ENCODE data around the gene SSBP2. TPM values are rescaled to one million over a fixed set of nuclear protein-coding genes. Genes with fewer than 3 reads are reported as not detected.

The SSBP2 gene
- total RNA-seq, 1 experiment from 2014 or later, result 5.2 TPM

DNA sequence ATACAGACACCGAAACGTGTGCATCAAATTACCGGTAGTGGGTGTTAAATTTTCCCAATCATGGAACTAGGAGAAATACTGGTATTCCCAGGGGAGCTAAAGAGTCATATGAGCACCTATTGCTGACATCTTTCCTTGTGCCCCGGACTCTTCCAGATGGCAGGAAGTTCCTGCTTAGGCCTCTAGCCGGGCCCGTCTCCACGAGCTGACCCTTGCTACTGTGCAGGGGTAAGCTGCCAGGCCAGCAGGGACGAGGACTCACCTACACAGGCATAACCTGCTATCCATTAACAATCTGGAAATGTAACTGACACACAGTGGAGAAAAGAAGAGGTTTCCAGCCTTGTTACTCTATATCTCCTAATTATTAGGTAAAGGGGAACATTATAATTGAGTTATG lies 16.2 kb upstream of the SSBP2 start:
- TF ChIP-seq, protein P1, sequence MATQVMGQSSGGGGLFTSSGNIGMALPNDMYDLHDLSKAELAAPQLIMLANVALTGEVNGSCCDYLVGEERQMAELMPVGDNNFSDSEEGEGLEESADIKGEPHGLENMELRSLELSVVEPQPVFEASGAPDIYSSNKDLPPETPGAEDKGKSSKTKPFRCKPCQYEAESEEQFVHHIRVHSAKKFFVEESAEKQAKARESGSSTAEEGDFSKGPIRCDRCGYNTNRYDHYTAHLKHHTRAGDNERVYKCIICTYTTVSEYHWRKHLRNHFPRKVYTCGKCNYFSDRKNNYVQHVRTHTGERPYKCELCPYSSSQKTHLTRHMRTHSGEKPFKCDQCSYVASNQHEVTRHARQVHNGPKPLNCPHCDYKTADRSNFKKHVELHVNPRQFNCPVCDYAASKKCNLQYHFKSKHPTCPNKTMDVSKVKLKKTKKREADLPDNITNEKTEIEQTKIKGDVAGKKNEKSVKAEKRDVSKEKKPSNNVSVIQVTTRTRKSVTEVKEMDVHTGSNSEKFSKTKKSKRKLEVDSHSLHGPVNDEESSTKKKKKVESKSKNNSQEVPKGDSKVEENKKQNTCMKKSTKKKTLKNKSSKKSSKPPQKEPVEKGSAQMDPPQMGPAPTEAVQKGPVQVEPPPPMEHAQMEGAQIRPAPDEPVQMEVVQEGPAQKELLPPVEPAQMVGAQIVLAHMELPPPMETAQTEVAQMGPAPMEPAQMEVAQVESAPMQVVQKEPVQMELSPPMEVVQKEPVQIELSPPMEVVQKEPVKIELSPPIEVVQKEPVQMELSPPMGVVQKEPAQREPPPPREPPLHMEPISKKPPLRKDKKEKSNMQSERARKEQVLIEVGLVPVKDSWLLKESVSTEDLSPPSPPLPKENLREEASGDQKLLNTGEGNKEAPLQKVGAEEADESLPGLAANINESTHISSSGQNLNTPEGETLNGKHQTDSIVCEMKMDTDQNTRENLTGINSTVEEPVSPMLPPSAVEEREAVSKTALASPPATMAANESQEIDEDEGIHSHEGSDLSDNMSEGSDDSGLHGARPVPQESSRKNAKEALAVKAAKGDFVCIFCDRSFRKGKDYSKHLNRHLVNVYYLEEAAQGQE (IDR thresholded peaks at IDR 0.05; ENCODE audit: low read depth), result no peak
- no peak for TF ChIP-seq EZH2phosphoT487 (IDR thresholded peaks at IDR 0.05; ENCODE audit: borderline replicate concordance)
- no peak for TF ChIP-seq FOSL1 (IDR thresholded peaks at IDR 0.05; ENCODE audit: low read depth)
- TF ChIP-seq ATF3 (IDR thresholded peaks at IDR 0.05), result no peak
- TF ChIP-seq RAD21 (IDR thresholded peaks at IDR 0.05; ENCODE audit: low read depth), result no peak
- no peak for TF ChIP-seq SP1 (IDR thresholded peaks at IDR 0.05; ENCODE audit: low read depth)
- no peak for TF ChIP-seq ZFX (IDR thresholded peaks at IDR 0.05)
- no peak for TF ChIP-seq JUND (IDR thresholded peaks at IDR 0.05)
- no peak for TF ChIP-seq ZNF274 (IDR thresholded peaks at IDR 0.05; ENCODE audit: low read depth, low read length)
- H3K36me3 ChIP-seq (ENCODE audit: control insufficient read depth in 1 of 2, insufficient read depth in 2 of 2, low read length in 2 of 2), result no peaks in the 10 kb centered on the region
- DNase-seq (ENCODE audit: low read depth, low spot score) (no peak), ATAC-seq (no peak)
- BruUV-seq (replicated peaks), result no TSS peak
- H2AFZ ChIP-seq (ENCODE audit: low read depth, low read length, poor library complexity, severe bottlenecking), result no peak overlapping the region
- no peak overlapping the region for H3K4me3 ChIP-seq (replicated peaks in 1 of 2; ENCODE audit: low read depth in 1 of 2, low read length in 2 of 2)
- H3K9me3 ChIP-seq (ENCODE audit: control insufficient read depth in 1 of 2, insufficient read depth in 1 of 2, low read depth in 1 of 2, low read length in 2 of 2), result no peaks in the 10 kb centered on the region
- no peaks in the 10 kb centered on the region for H3K9me2 ChIP-seq (ENCODE audit: insufficient read depth)
- H3K9ac ChIP-seq (ENCODE audit: low read length), result no peak overlapping the region
- H3K79me2 ChIP-seq (ENCODE audit: insufficient read depth, low read length), result no peaks in the 10 kb centered on the region
- H4K20me1 ChIP-seq (ENCODE audit: insufficient read depth), result no peaks in the 10 kb centered on the region
- CTCF ChIA-PET, result no interaction called here
- POLR2A ChIA-PET, result no interaction called here
- intact Hi-C loops (cut with micrococcal nuclease), result no loop called here
- peaks cover 0 to 10% of the 10 kb centered on the region in 2 experiments; a peak in 1 of 4 replicates for H3K4me1 ChIP-seq (ENCODE audit: control insufficient read depth in 1 of 2, insufficient read depth in 2 of 2, low read length in 2 of 2)
- no peak overlapping the region for H3K4me2 ChIP-seq (ENCODE audit: low read length)
- H3K27me3 ChIP-seq (ENCODE audit: insufficient read depth, low read length), result no peaks in the 10 kb centered on the region
- H3K27ac ChIP-seq (ENCODE audit: low read depth, low read length), result no peak overlapping the region
- RAD21 ChIA-PET (ENCODE audit: low non-redundant PET in 1 of 2, low total read pairs in 2 of 2, uncharacterized antibody in 2 of 2, unreplicated experiment in 2 of 2), result no interaction called here

All from HCT116 (cell line).